IPS-18c (cell line): ENCODE results near the gene ARHGEF4.

Experiments used
- H3K4me3 ChIP-seq: 2 replicates; pipeline ENCODE4 v1.7.0; 2013; ENCODE audit warnings: low read depth, mild to moderate bottlenecking, low read length, moderate library complexity; ENCODE audit not compliant: insufficient read depth
- H3K9me3 ChIP-seq: one replicate; pipeline ENCODE4 v1.6.1; 2013; ENCODE audit warnings: mild to moderate bottlenecking, low read length, moderate library complexity; ENCODE audit not compliant: control insufficient read depth, insufficient read depth

ARHGEF4 gene, protein sequence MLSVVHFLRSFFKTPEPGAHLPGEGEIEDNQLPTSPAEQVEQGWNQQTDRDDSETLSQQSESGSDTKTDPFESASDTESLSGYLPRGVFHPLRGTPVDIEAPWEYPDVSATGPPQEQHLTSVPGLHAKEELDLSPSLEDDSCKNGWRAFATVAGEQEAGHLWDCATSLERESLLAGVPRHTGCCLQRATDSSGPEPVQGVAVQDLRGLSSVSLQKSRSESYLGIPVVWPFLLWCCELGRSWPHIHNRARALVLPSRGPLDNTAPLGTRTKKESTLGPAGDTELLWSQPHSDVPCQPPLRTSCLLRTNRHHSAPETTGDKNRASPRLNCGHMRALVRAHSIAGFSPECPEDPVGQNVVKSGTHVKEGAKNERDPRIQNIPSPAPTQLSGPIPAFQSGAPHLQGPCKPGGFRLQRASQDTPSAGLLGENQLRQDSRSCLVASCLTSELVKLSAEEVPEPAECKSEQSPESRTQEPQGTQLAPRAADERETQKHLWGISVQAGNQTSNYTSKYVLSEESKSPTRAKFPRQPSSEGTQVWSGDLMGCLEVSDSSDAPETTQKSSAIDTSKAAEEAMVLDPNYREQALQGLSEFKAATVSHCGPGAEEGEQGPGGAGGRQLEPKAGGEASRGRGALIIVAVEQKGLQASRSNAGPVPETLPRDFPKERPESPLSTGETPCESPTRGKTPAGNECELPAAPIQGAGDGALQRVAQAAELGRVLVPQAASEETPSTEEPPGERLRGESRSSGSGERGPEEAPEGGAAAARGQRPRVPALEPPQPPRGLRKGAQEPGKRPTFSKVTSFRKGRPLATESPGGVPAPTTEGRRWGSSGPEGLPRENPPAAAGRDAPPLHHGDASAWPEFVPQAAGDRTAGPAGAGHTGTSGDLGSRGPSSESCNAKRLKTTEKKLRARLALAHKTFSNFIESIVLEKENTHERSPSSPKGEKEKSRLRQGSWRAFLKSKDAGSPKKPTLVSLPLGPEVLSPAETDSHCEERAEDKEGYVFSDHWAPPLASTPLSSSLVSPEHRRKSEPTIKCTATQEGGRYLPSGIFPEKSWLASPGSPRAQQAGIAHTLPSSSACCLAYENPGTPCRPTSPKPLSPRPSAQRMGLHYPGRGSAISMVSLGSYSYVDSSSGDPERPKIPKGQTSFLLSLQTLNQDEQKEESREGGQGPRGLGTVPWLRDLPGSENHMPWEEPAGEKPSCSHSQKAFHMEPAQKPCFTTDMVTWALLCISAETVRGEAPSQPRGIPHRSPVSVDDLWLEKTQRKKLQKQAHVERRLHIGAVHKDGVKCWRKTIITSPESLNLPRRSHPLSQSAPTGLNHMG (N-terminal part only)

GRCh38 chr2:130836501-130837174 is at the start of gene ARHGEF4:
ARHGEF4 (plus strand) TSS chr2:130836914; CDS start chr2:130836954, 40 bp downstream.
- H3K9me3 ChIP-seq: no peaks in the 10 kb centered on the region
- peak within 1 kb of the TSS; percentile 55 for H3K4me3 ChIP-seq

- Histone ChIP-seq H3K4me3 (no peak overlapping the region), H3K9me3 (no peaks in the 10 kb centered on the region)
Measured at GRCh38 chr2:130787841-130788240, 48.9 kb upstream of the ARHGEF4 start.

- Histone ChIP-seq H3K9me3 (no peaks in the 10 kb centered on the region), H3K4me3 (no peak overlapping the region)
Measured at GRCh38 chr2:130790312-130790711, 46.4 kb upstream of the ARHGEF4 start.

DNA sequence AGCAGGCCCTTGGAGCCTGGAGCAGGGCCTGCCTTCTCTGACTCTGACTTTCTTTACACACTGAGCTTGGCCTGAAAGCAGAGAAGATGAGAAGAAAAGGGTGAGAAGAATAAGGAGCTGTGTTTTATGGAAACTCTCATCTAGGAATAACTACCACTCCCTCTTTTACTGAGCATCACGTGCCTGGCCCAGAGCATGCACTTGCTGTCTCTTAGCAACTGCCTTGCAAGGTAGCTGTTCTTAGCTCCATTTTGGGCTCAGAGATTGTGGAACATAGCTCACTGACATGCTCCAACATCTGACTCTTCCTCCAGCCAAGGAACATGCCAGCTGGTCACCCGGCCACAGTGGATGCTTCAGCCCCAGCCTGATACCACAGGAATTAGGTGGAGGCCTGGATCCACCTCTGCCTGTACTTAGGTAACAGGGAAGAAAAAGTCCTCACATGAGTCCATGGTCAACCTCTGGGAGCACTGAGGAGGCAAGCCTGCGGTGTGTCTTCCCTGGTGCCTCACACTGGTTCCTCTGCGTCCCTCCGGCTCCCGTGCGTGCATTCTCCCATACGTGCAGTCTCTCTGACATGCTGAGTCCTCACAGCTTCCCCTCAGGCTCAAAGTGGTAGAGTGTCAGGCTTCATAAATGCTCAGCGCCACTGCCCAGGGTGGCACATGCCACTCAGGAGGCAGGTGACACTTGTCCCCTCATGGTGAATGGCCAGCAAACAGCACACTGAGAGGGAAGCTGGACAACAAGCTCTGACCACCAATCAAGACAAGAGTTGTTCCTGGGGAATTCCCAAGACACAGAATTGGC is 45.7 kb upstream of the ARHGEF4 start:
- Histone ChIP-seq H3K9me3 (no peaks in the 10 kb centered on the region), H3K4me3 (no peak overlapping the region)

GRCh38 chr2:130791617-130791939 is 45.1 kb upstream of the ARHGEF4 start:
- no peak overlapping the region for H3K4me3 ChIP-seq
- no peaks in the 10 kb centered on the region for H3K9me3 ChIP-seq

DNA sequence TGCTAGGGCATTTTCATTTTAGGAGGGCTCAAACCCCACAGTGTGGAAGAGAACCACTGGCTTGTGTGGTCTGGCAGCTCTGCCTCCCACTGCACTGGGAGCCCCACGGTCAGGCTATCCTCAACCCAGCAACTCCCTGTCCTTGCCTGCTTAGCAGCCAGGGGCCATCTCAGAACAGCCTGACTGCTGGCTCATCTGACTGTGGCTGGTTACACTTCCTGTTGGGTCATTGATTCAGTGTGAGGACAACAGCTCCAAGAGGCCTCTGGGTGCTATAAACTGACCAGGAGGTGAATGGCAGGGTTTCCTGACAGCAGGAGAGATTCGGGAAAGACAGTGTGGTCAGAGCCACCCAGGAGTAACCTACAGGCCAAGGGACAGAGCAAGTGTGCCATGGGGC is 41.3 kb upstream of the ARHGEF4 start:
- no peak overlapping the region for H3K4me3 ChIP-seq
- no peaks in the 10 kb centered on the region for H3K9me3 ChIP-seq

- Histone ChIP-seq H3K4me3 (no peak overlapping the region), H3K9me3 (no peaks in the 10 kb centered on the region)
Measured at GRCh38 chr2:130796290-130796689, 40.4 kb upstream of the ARHGEF4 start.

- H3K4me3 ChIP-seq: peak overlapping the region; percentile 75
- no peaks in the 10 kb centered on the region for H3K9me3 ChIP-seq
Measured at GRCh38 chr2:130797493-130798435, 39.0 kb upstream of the ARHGEF4 start.

GRCh38 chr2:130798472-130799218 is 38.1 kb upstream of the ARHGEF4 start:
- Histone ChIP-seq H3K9me3 (no peaks in the 10 kb centered on the region), H3K4me3 (peak overlapping the region; percentile 75)

GRCh38 chr2:130799295-130799694 is 37.4 kb upstream of the ARHGEF4 start:
- no peak overlapping the region for H3K4me3 ChIP-seq

GRCh38 chr2:130805613-130806012 is 31.1 kb upstream of the ARHGEF4 start:
- Histone ChIP-seq H3K9me3 (no peaks in the 10 kb centered on the region), H3K4me3 (no peak overlapping the region)

More at GRCh38 chr2:130799295-130799694, 37.4 kb upstream of the ARHGEF4 start:
- H3K9me3 ChIP-seq: no peaks in the 10 kb centered on the region

DNA sequence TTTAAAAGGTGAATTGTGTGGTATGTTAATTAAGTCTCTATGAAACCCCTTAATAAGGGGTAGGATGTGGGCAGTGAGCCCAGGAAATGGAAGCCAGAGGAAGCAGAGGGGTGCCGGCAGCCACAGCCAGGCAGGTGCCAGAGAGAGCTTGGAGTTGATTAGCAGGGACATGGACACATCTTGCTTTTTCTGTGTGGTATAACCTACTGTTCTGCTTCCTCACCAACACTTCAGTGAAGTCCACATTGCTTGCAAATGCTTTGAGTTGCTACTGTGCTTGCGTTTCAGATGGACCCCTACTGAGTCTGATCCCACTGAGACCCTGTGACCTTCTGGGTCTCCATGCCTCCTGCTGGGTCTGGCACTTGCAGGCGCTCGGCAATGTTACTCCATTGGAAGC is 30.3 kb upstream of the ARHGEF4 start:
- Histone ChIP-seq H3K9me3 (no peaks in the 10 kb centered on the region), H3K4me3 (no peak overlapping the region)

- peaks cover 2% of the 10 kb centered on the region for H3K9me3 ChIP-seq
- no peak overlapping the region for H3K4me3 ChIP-seq
Measured at GRCh38 chr2:130807659-130808385, 28.9 kb upstream of the ARHGEF4 start.
